Measurements from ENCODE around the gene SCGB3A1. TPM values are rescaled to one million over a fixed set of nuclear protein-coding genes. Genes with fewer than 3 reads are reported as not detected.

The SCGB3A1 gene
- total and polyA plus RNA-seq, 12 donors, result 1.2 to 10.4 (median 1.6) TPM; not detected in 4

GRCh38 chr5:180594311-180595045, 3.2 kb upstream of the SCGB3A1 start:
- no peak for TF ChIP-seq POLR2A (IDR thresholded peaks at IDR 0.05)
- TF ChIP-seq CTCF (IDR thresholded peaks at IDR 0.05), result no peak
- H3K4me3 ChIP-seq, result no peak overlapping the region
- H3K9me3 ChIP-seq (replicated peaks in 1 of 3), result no peaks in the 10 kb centered on the region
- no peak for DNase-seq
- intact Hi-C loops (cut with DNase I), result loop anchor here in 1 of 2 donors (10.0 kb wide), 1 partner anchor 110 kb away; no protein-coding TSS in a partner anchor
- peaks cover 0 to 16% of the 10 kb centered on the region in 2 donors for H3K4me1 ChIP-seq (replicated peaks in 1 of 2)
- H3K27me3 ChIP-seq, result peaks cover 36% of the 10 kb centered on the region
- H3K27ac ChIP-seq, result no peak overlapping the region
- no peaks in the 10 kb centered on the region for H3K36me3 ChIP-seq (replicated peaks in 1 of 2)
- 81 to 86% (median 83%) methylated on average over 5 to 17 of the region's 17 CpGs for whole genome bisulfite sequencing, 4 donors

- 84 to 93% (median 88%) methylated on average over 8 to 19 of the region's 19 CpGs for WGBS, 4 donors
- H3K9me3 ChIP-seq (replicated peaks in 1 of 3), result no peaks in the 10 kb centered on the region
- H3K4me3 ChIP-seq, result no peak overlapping the region
- no peak overlapping the region for H3K27ac ChIP-seq
- H3K36me3 ChIP-seq (replicated peaks in 1 of 2), result no peaks in the 10 kb centered on the region
- peaks cover 40% of the 10 kb centered on the region for H3K27me3 ChIP-seq
- TF ChIP-seq POLR2A (IDR thresholded peaks at IDR 0.05) (no peak), CTCF (IDR thresholded peaks at IDR 0.05) (no peak)
- no peak for DNase-seq
- peaks cover 0 to 16% of the 10 kb centered on the region in 2 donors for H3K4me1 ChIP-seq (replicated peaks in 1 of 2)
- intact Hi-C loops (cut with DNase I), result loop anchor here in 1 of 2 donors (10.0 kb wide), 1 partner anchor 109 kb away; no protein-coding TSS in a partner anchor
Measured at GRCh38 chr5:180593446-180594206, 2.3 kb upstream of the SCGB3A1 start.

- peaks cover 40% of the 10 kb centered on the region for H3K27me3 ChIP-seq
- WGBS, 4 donors, result 83 to 88% (median 87%) methylated on average over 10 of the region's 10 CpGs
- H3K36me3 ChIP-seq (replicated peaks in 1 of 2), result no peaks in the 10 kb centered on the region
- H3K4me3 ChIP-seq, result no peak overlapping the region
- H3K9me3 ChIP-seq (replicated peaks in 1 of 3), result no peaks in the 10 kb centered on the region
- TF ChIP-seq CTCF (IDR thresholded peaks at IDR 0.05) (no peak), POLR2A (IDR thresholded peaks at IDR 0.05) (no peak)
- H3K27ac ChIP-seq, result no peak overlapping the region
- intact Hi-C loops (cut with DNase I), result loop anchor here in 1 of 2 donors (10.0 kb wide), 1 partner anchor 107 kb away; no protein-coding TSS in a partner anchor
- no peak for DNase-seq
- H3K4me1 ChIP-seq (replicated peaks in 1 of 2), result peaks cover 0 to 16% of the 10 kb centered on the region in 2 donors
Measured at GRCh38 chr5:180592176-180592575, 877 bp upstream of the SCGB3A1 start.
